Activated naive CD8-positive, alpha-beta T cell (primary cell): Measurements from ENCODE around the gene ANKDD1A.

Source experiments
- H3K27ac Mint-ChIP-seq: one replicate; pipeline ENCODE4 v1.8.0; 2021; ENCODE audit warnings: mixed read lengths
- H3K27me3 Mint-ChIP-seq: one replicate; pipeline ENCODE4 v1.8.0; 2021; ENCODE audit warnings: mixed read lengths
- H3K36me3 Mint-ChIP-seq: one replicate; pipeline ENCODE4 v1.8.0; 2021; ENCODE audit warnings: mixed read lengths
- H3K4me1 Mint-ChIP-seq: one replicate; pipeline ENCODE4 v1.8.0; 2021; ENCODE audit warnings: low read depth, mixed read lengths
- H3K4me3 Mint-ChIP-seq: one replicate; pipeline ENCODE4 v1.8.0; 2021; ENCODE audit warnings: mild to moderate bottlenecking, mixed read lengths
- H3K9me3 Mint-ChIP-seq: one replicate; pipeline ENCODE4 v1.8.0; 2021; ENCODE audit warnings: low read depth, mixed read lengths

Gene ANKDD1A

DNA sequence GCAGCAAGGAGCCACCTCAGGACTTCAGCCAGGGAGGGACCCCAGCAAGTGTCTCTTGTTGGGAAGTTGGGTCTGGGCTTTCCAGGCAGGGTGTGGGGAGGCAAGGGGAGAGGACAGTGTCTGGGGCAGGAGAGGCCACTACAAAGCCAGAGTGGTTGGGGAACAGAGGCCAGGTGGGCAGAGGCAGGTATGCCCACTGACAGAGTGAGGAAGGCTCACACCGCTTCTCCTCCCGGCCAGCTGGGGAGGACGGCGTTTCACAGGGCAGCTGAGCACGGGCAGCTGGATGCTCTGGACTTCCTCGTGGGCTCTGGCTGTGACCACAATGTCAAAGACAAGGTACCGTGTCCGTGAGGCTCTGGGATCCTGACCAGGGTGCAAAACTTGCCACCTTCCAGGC is 15.0 kb downstream of the ANKDD1A start:
- Mint-ChIP-seq H3K4me1 (no peaks in the 10 kb centered on the region), H3K4me3 (no peak overlapping the region), H3K9me3 (no peaks in the 10 kb centered on the region), H3K27ac (no peak overlapping the region), H3K27me3 (no peaks in the 10 kb centered on the region), H3K36me3 (peaks cover 10% of the 10 kb centered on the region)

DNA sequence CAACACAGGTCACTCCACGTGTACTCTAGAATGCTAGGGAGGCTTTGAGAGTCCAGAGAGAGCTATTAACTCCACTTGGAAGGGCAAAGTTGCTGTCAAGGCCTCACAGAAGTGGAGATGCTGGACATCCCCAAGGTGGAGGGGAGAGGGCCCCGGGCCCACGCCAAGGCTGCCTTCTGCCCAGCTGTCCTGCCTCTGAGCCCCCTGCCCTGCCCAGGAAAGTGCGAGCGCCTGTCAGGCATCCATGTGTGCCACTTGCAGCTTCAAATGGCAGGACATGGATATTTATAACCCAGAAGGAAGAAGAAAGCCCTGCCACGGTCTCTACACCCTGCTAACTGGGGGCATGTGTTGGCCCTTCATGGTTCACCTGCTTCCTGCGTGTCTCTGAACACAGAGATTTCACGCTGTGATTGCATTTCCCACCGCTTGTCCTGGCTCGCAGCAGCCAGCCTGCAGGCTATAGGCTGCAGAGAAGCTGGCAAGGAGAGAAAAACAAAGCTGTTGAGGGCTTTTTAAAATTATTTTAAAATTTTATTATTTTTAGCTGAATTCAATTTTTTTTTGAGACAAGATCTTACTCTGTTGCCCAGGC is 17.0 kb downstream of the ANKDD1A start:
- H3K27me3 Mint-ChIP-seq = no peaks in the 10 kb centered on the region
- H3K4me1 Mint-ChIP-seq = no peaks in the 10 kb centered on the region
- H3K4me3 Mint-ChIP-seq = no peak overlapping the region
- H3K27ac Mint-ChIP-seq = no peak overlapping the region
- no peaks in the 10 kb centered on the region for H3K9me3 Mint-ChIP-seq
- H3K36me3 Mint-ChIP-seq = peaks cover 13% of the 10 kb centered on the region

DNA sequence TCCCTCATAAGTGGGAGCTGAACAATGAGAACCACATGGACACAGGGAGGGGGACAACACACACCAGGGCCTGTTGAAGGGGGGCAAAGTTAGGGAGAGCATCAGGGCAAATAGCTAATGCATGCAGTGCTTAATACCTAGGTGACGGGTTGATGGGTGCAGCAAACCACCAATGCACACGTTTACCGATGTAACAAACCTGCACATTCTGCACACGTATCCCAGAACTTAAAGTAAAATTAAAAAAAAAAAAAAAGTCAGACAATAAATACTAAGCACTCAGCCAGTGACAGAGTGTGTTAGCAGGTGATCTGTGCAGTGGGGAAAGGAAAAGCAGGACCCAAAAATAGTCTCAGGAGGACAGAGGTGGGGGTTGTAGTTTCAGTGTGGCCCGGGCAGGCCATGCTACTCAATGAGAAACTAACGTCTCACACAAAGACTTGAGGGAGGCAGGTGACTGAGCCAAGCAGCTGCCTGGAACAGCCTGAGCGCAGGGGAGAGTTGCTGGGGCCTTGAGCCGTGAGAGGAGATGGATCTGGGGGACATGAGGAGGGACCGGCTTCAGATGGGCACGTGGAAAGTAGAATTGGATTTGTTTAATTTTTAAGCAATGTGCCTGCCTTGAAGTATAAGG is 18.4 kb downstream of the ANKDD1A start:
- Mint-ChIP-seq H3K9me3 (no peaks in the 10 kb centered on the region), H3K36me3 (peaks cover 17% of the 10 kb centered on the region), H3K4me1 (no peaks in the 10 kb centered on the region), H3K4me3 (no peak overlapping the region), H3K27ac (no peak overlapping the region), H3K27me3 (no peaks in the 10 kb centered on the region)

DNA sequence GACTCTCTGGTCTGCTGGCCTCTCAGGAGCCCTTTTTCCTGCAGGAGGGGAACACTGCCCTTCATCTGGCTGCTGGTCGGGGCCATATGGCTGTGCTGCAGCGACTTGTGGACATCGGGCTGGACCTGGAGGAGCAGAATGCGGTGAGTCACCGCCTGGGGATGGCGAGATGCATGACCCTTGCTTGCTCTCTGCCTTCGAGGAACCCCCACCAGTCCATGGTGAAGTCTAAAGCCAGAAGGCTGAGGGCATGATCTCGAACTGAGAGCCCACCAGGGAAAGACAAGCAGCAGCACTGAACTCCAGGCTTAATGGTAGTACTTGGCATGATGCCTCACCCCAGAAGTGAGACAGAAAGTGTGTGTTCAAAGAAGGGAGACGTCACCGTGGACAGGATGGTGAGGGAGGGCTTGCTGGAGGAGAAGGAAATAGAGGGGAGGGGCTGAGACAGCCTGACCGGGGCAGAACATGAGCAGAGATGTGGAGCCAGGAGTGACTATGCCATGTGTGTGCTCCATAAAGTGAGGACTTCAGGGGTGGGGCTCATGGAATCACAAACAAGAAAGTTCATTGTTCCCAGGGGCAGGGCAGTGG is 19.2 kb downstream of the ANKDD1A start:
- H3K4me3 Mint-ChIP-seq = no peak overlapping the region
- H3K27me3 Mint-ChIP-seq = no peaks in the 10 kb centered on the region
- no peaks in the 10 kb centered on the region for H3K9me3 Mint-ChIP-seq
- peaks cover 17% of the 10 kb centered on the region for H3K36me3 Mint-ChIP-seq
- no peaks in the 10 kb centered on the region for H3K4me1 Mint-ChIP-seq
- no peak overlapping the region for H3K27ac Mint-ChIP-seq

DNA sequence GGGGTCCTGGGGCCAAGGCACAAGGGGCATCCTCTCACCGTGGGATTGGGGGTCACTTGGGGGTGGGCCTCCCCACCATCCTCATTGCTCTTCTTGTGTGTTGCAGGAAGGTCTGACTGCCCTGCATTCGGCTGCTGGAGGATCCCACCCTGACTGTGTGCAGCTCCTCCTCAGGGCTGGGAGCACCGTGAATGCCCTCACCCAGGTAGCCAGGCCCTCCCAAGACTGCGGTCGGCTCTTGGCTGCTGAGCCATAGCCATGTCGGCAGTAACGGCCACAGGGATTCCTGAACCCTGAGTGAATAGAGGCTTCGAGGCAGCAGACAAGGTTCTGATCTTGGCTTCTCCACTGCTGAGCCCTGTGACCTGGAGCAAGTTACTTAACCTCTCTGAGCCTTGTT is 19.7 kb downstream of the ANKDD1A start:
- Mint-ChIP-seq H3K27ac (no peak overlapping the region), H3K4me3 (no peak overlapping the region)

DNA sequence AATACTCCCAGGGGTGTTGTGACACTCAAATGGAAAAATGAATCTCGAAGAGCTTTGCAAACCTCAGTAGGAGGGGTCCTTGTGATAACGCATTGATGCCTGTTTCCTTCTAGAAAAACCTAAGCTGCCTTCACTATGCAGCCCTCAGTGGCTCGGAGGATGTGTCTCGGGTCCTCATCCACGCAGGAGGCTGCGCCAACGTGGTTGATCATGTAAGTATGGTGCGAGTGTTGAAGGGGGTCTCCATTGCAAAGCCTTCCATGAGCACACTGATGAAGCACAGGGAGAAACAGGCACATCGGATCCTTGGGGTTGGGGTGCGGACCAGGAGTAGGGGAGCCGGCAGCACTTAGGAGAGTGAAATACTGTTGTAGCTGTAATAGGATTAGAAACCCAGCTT is 22.3 kb downstream of the ANKDD1A start:
- Mint-ChIP-seq H3K27me3 (no peaks in the 10 kb centered on the region), H3K4me3 (no peak overlapping the region), H3K4me1 (no peaks in the 10 kb centered on the region), H3K27ac (no peak overlapping the region), H3K36me3 (peaks cover 13% of the 10 kb centered on the region), H3K9me3 (no peaks in the 10 kb centered on the region)

More for the DNA sequence above, 19.7 kb downstream of the ANKDD1A start:
- Mint-ChIP-seq H3K4me1 (no peaks in the 10 kb centered on the region), H3K36me3 (peaks cover 13% of the 10 kb centered on the region), H3K9me3 (no peaks in the 10 kb centered on the region), H3K27me3 (no peaks in the 10 kb centered on the region)

DNA sequence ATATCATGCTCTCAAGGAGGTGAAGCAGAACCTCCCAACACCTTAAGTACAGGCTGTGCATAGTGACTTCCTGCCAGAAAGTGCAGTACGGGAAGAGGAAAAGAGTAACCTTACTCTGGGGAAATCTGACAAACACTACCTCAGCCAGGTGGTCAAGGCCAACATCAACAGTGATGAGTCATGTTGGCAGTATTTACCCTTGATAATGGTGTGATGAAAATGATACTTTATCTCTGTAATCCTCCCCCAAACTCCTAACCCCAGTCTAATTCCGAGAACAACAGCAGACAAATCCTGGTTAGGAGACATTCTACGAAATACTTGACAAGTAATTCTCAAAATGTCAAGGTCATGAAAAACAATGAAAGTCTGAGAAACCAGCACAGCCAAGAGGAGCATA is 26.5 kb downstream of the ANKDD1A start:
- peaks cover 8% of the 10 kb centered on the region for H3K36me3 Mint-ChIP-seq
- no peaks in the 10 kb centered on the region for H3K4me1 Mint-ChIP-seq
- no peaks in the 10 kb centered on the region for H3K27me3 Mint-ChIP-seq
- no peaks in the 10 kb centered on the region for H3K9me3 Mint-ChIP-seq
- H3K27ac Mint-ChIP-seq = no peak overlapping the region
- H3K4me3 Mint-ChIP-seq = no peak overlapping the region

DNA sequence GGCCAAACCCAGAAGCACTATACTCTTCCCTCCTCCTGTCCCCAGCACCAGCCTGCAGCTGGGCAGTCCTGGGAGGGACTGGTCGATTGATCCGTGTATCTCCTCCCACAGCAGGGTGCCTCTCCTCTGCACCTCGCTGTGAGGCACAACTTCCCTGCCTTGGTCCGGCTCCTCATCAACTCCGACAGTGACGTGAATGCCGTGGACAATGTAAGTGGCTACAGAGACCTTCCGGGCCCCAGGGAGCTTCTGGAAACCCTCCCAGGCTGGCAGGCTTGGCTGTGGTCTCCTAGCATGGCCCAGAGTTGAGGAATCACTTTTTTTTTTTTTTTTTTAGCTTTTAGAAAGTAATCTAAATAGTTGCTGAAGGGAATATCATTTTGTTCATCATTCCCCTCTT is 30.7 kb downstream of the ANKDD1A start:
- Mint-ChIP-seq H3K36me3 (no peaks in the 10 kb centered on the region), H3K27me3 (no peaks in the 10 kb centered on the region), H3K4me1 (no peaks in the 10 kb centered on the region), H3K4me3 (no peak overlapping the region), H3K9me3 (no peaks in the 10 kb centered on the region), H3K27ac (no peak overlapping the region)

DNA sequence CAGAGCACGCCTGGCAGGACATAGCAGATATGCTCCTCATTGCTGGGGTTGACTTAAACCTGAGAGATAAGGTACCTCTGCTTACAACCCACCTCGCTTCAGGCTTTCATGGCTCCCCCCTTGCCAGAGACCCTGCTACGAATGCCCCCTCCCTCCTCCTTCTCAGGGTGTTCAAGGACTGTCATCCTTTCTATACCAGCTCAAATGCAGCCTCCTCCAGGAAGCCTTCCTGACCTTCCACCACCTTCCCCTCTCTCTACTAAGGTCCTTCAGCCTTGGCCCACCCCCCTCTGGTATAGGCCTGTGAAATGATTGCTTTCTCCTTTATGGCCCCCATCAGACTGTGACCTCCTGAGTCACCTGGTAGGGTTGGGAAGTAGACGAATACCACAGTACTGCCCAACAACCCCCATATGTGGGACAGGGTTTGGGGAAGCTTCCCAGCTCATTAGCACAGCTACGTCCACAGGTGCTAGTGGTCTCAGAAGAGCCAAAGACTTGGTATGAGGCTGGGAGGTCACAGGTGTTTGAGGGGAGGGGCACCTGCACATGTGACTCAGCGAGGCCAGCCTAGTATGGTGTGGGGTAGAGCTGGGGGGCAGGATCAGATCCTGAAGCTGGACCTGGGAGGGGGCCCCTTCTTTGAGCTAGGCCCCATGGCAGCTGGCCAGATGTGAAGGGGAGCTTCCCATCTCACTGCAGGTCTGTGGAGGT is 32.0 kb downstream of the ANKDD1A start:
- no peaks in the 10 kb centered on the region for H3K4me1 Mint-ChIP-seq
- no peaks in the 10 kb centered on the region for H3K36me3 Mint-ChIP-seq
- no peak overlapping the region for H3K27ac Mint-ChIP-seq
- no peaks in the 10 kb centered on the region for H3K9me3 Mint-ChIP-seq
- H3K27me3 Mint-ChIP-seq = no peaks in the 10 kb centered on the region
- H3K4me3 Mint-ChIP-seq = no peak overlapping the region

DNA sequence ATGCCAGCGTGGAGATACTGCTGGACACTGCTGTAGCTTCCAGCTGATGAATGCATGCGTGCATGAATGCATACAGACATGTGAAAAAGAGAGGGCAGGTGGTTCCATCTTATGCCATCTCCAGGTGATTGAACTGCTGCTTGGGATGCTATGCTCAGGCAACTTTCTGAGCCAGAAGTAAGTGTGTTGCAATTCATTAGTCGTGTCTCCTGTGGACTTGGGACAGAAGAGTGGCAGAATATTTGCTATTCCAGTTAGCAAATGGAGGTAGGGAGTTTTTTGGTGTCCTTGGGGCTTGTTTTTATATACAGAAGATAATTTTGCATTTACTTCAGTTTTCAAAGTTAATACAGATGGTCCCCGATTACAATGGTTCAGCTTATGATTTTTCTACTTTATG is 33.3 kb downstream of the ANKDD1A start:
- no peaks in the 10 kb centered on the region for H3K9me3 Mint-ChIP-seq

DNA sequence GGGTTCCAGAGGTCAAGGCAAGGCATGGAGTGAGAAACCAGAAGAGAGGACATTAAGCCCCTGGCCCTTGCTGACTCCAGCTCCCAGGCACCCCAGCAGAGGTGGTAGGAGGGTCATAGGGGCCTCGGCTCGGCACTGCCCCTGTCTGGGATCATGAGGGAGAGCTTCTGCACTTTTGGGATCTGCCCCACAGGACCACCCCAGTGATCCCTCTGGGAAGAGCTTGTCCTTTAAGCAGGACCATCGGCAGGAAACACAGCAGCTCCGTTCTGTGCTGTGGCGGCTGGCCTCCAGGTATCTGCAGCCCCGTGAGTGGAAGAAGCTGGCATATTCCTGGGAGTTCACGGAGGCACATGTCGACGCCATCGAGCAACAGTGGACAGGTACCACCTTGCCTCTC is 35.5 kb downstream of the ANKDD1A start:
- Mint-ChIP-seq H3K36me3 (no peaks in the 10 kb centered on the region), H3K9me3 (no peaks in the 10 kb centered on the region)

More for the DNA sequence above, 33.3 kb downstream of the ANKDD1A start:
- Mint-ChIP-seq H3K36me3 (no peaks in the 10 kb centered on the region), H3K4me3 (no peak overlapping the region), H3K4me1 (no peaks in the 10 kb centered on the region), H3K27ac (no peak overlapping the region), H3K27me3 (no peaks in the 10 kb centered on the region)

DNA sequence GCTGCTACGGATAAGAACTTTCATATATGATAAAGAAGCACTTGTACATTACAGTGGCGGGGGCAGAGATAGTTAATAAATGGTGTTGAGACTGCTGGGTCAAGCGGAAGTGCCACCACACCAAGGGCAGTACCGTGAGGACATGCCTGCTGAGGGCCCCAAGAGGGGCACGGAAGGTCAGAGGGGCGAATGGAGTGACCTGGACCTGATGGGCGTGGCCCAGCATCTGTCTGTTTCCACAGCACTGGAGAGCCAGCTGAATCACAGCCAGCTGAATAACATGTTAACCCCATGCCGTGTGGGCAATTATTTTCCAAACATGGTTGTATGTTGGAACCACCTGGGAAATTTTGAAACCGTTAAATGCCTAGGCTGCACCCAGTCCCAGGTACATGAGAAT is 37.2 kb downstream of the ANKDD1A start:
- no peak overlapping the region for H3K27ac Mint-ChIP-seq
- no peaks in the 10 kb centered on the region for H3K36me3 Mint-ChIP-seq
- H3K4me3 Mint-ChIP-seq = no peak overlapping the region
- no peaks in the 10 kb centered on the region for H3K9me3 Mint-ChIP-seq
- peaks cover 12% of the 10 kb centered on the region for H3K4me1 Mint-ChIP-seq
- no peaks in the 10 kb centered on the region for H3K27me3 Mint-ChIP-seq

More for the DNA sequence above, 35.5 kb downstream of the ANKDD1A start:
- H3K27ac Mint-ChIP-seq = peak overlapping the region; percentile 24
- peaks cover 5% of the 10 kb centered on the region for H3K4me1 Mint-ChIP-seq
- H3K4me3 Mint-ChIP-seq = no peak overlapping the region
- no peaks in the 10 kb centered on the region for H3K27me3 Mint-ChIP-seq

DNA sequence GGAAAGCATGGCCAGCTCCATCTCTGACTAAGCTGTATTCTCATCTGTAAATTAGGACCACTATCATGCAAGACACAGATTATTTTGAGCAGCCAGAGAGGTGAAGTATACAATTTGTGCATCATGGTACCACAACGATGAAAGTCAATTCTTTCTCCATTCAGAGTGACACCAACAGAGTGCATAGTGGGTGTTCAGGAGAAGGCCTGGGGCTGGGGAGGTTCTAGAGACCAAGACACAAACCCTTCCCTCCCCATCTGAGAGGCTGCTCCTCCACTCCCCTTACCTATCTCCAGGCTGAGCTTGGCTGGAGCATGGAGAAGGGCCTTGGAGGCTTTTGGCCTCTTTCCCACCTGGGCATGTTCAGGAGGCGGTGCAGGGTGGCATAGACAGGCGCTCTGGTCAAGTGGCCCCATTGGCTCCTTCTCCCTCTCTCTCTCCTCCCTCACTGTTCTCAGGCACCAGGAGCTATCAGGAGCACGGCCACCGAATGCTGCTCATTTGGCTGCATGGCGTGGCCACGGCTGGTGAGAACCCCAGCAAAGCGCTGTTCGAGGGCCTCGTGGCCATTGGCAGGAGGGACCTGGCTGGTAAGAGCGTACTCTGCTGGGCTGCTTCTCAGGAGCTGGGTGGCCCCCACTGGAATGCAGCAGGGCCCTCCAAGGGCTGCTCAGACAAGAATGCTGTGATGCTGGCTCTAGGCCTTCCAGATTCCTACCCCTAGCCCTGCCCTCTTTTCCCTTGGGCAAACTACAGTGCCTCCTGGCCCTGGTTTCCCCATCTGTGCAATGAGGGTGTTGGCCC is 37.9 kb downstream of the ANKDD1A start:
- H3K4me1 Mint-ChIP-seq = peaks cover 17% of the 10 kb centered on the region
- H3K9me3 Mint-ChIP-seq = no peaks in the 10 kb centered on the region
- H3K36me3 Mint-ChIP-seq = no peaks in the 10 kb centered on the region
- H3K4me3 Mint-ChIP-seq = no peak overlapping the region
- no peaks in the 10 kb centered on the region for H3K27me3 Mint-ChIP-seq
- H3K27ac Mint-ChIP-seq = peak overlapping the region; percentile 8

DNA sequence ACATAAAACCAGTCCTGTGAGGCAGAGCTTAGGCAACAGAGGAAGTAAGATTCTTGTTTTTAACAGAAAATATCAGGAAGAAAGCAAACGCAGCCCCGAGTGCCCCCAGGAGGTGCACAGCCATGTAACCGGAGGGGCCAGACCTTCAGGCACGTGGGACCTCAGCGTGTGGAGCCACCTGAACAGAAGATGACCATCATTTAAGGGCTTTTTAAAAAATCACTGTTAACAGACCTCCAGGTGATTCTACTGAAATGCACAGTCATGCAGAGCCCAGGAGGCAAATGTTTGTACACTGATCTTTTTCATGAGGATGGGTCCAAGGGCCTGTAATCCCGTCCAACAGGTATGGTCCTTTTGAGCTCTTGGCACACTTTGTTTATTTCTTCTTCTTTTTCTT is 39.2 kb downstream of the ANKDD1A start:
- Mint-ChIP-seq H3K4me3 (no peak overlapping the region), H3K9me3 (no peaks in the 10 kb centered on the region), H3K4me1 (peaks cover 19% of the 10 kb centered on the region), H3K27ac (peak overlapping the region; percentile 38), H3K27me3 (no peaks in the 10 kb centered on the region), H3K36me3 (peaks cover 4% of the 10 kb centered on the region)
